Ishikawa (cell line): ENCODE results near the gene BRI3.

Experiments used
- CEBPB ChIP-seq: IDR thresholded peaks from 2 replicates; pipeline ENCODE4 v1.6.1; 2012
- CREB1 ChIP-seq: IDR thresholded peaks from 2 replicates; pipeline ENCODE4 v1.6.1; 2012; ENCODE audit warnings: low read depth
- EGR1 ChIP-seq: IDR thresholded peaks from 2 replicates; pipeline ENCODE4 v1.6.1; 2012
- EP300 ChIP-seq: IDR thresholded peaks from 2 replicates; pipeline ENCODE4 v1.6.1; 2012; ENCODE audit warnings: borderline replicate concordance
- FOXM1 ChIP-seq: IDR thresholded peaks from 2 replicates; pipeline ENCODE4 v1.6.1; 2012; ENCODE audit warnings: low read depth, borderline replicate concordance
- NFIC ChIP-seq: IDR thresholded peaks from 2 replicates; pipeline ENCODE4 v1.6.1; 2012
- RAD21 ChIP-seq: IDR thresholded peaks from 2 replicates; pipeline ENCODE4 v1.6.1; 2012; ENCODE audit warnings: low read depth
- TAF1 ChIP-seq: IDR thresholded peaks from 2 replicates; pipeline ENCODE4 v1.6.1; 2012; ENCODE audit warnings: low read depth, mild to moderate bottlenecking
- TCF12 ChIP-seq: IDR thresholded peaks from 2 replicates; pipeline ENCODE4 v1.6.1; 2012; ENCODE audit warnings: low read depth
- TEAD4 ChIP-seq: IDR thresholded peaks from 2 replicates; pipeline ENCODE4 v1.6.1; 2012
- YY1 ChIP-seq: IDR thresholded peaks from 2 replicates; pipeline ENCODE4 v1.6.1; 2012; ENCODE audit warnings: low read depth
- ZBTB7A ChIP-seq: IDR thresholded peaks from 2 replicates; pipeline ENCODE4 v1.6.1; 2012; ENCODE audit warnings: low read depth
- TF ChIP-seq, protein P1 (sequence below): IDR thresholded peaks from 2 replicates; pipeline ENCODE4 v1.6.1; 2012
- TF ChIP-seq, protein P2 (sequence below): IDR thresholded peaks from 2 replicates; pipeline ENCODE4 v1.6.1; 2012
- TF ChIP-seq, protein P3 (sequence below): IDR thresholded peaks from 2 replicates; pipeline ENCODE4 v1.6.1; 2012; ENCODE audit warnings: low read depth, mild to moderate bottlenecking

Gene BRI3

DNA sequence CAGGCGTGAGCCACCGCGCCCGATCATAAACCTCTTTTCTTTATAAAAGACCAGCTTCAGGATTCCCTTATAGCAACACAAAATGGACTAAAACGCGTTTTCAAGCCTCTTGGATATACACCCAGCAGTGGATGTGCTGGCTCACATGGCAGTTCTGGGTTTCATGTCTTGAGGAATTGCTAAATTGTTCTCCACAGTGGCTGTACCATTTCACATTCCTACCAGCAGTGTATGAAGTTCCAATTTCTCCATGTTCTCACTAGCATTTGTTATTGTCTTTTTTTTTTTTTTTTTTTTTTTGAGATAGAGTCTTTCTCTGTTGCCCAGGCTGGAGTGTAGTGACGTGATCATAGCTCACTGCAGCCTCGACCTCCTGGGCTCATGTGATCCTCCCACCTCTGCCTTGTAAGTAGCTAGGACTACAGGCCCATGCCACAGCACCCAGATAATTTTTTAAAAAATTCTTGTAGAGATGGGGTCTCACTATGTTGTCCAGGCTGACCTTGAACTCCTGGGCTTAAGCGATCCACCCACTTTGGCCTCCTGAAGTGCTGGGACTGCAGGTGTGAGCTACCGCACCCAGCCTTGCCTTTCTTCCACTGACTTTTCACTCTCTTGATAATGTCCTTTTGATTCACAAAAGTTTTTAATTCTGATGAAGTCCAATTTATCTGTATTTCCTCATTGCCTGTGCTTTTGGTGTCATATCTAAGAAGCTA, 46.9 kb upstream of the BRI3 start:
- TF ChIP-seq EP300 (no peak), FOXM1 (no peak), TAF1 (no peak), ZBTB7A (no peak), EGR1 (no peak), CEBPB (no peak), TCF12 (no peak), RAD21 (no peak), YY1 (no peak), NFIC (no peak)
- TF ChIP-seq, protein P1, sequence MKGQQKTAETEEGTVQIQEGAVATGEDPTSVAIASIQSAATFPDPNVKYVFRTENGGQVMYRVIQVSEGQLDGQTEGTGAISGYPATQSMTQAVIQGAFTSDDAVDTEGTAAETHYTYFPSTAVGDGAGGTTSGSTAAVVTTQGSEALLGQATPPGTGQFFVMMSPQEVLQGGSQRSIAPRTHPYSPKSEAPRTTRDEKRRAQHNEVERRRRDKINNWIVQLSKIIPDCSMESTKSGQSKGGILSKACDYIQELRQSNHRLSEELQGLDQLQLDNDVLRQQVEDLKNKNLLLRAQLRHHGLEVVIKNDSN = no peak
- TF ChIP-seq, protein P2, sequence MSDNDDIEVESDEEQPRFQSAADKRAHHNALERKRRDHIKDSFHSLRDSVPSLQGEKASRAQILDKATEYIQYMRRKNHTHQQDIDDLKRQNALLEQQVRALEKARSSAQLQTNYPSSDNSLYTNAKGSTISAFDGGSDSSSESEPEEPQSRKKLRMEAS = no peak

DNA sequence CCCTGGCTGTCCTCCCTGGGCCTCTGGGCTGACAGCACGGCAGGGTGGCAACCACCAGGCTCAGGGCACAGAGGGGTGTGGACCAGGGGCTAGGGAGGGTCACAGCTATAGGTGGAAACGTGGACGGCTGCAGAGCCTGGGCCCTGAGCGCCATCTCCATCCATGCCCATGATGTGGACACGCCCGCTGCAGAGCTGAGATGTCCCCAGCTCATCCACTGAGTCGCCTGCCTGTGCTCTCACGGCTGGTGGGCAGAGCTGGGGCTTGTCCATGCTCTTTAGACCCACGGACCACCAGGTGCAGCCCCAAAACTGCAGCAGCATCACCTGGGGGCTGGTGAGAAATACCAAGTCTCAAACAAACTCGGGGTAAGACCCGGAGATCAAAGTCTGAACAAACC, 45.6 kb upstream of the BRI3 start:
- TF ChIP-seq TCF12 (no peak), ZBTB7A (no peak), CEBPB (no peak), RAD21 (no peak), TEAD4 (no peak)
- TF ChIP-seq, protein P1 = no peak
- TF ChIP-seq, protein P2 = no peak

DNA sequence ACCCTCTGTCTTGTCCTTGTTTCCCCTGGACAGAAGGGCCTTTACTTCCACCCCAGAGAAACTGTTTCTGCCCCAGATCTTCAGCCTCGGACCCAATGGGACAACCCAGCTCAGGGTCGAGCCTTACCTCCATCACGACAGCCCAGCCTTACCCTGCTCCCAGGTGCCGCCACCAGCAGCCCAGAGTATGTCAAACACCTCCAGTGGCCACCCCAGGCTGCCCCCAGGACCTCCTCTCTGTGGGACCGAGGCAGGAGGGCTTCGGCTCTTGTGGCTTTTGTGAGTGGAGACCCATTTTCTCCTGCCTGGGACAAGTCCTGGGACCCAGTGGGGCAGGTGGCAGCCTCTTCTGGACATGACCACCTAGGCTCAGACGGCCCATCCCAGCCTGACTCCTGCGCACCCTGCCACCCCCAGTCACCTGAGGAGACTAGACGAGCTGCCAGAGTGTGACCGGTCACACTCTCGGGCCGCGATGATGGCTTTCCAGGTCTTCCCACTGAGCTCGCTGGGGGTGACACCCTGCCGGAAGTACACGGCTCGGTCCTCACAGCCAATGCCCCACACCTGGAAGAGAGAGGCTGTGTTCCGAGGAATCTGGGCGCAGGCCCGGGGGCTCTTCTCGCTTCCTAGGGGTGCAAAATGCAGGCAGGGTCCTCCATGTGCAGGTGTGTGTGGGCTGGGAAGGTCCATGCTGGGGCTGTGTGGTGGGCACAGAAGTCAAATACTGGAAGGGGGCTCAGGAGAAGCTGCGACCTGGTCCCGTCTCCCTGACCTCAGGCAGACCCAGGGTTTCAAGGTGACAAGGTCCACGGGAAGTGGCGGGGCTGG, 44.9 kb upstream of the BRI3 start:
- no peak for TF ChIP-seq ZBTB7A

DNA sequence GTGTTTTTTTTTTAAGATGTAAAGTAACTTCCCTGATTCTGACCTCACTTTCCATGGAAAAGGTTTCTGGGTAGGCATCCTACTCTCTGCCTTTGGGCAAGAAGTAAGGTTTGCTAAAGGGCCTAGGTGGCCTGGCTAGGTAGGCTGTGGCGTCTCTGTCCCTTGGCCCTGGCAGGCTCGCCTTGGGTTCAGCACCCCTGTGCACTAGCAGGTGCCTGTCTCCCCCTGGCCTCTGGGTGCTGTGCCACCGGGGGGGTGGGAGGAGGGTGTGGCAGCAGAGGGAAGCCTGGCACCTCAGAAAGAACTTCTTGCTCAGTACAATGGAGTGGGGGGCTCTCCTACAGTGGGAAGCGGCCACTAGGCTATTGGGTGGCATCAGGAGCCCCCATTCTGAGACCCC, 43.4 kb upstream of the BRI3 start:
- no peak for TF ChIP-seq EGR1
- TF ChIP-seq, protein P1 = no peak
- TF ChIP-seq NFIC = no peak
- TF ChIP-seq YY1 = no peak
- TF ChIP-seq TCF12 = no peak
- TF ChIP-seq RAD21 = no peak
- TF ChIP-seq FOXM1 = no peak
- TF ChIP-seq ZBTB7A = no peak
- no peak for TF ChIP-seq TAF1
- TF ChIP-seq TEAD4 = no peak
- TF ChIP-seq, protein P2 = no peak
- TF ChIP-seq CREB1 = no peak
- TF ChIP-seq, protein P3, sequence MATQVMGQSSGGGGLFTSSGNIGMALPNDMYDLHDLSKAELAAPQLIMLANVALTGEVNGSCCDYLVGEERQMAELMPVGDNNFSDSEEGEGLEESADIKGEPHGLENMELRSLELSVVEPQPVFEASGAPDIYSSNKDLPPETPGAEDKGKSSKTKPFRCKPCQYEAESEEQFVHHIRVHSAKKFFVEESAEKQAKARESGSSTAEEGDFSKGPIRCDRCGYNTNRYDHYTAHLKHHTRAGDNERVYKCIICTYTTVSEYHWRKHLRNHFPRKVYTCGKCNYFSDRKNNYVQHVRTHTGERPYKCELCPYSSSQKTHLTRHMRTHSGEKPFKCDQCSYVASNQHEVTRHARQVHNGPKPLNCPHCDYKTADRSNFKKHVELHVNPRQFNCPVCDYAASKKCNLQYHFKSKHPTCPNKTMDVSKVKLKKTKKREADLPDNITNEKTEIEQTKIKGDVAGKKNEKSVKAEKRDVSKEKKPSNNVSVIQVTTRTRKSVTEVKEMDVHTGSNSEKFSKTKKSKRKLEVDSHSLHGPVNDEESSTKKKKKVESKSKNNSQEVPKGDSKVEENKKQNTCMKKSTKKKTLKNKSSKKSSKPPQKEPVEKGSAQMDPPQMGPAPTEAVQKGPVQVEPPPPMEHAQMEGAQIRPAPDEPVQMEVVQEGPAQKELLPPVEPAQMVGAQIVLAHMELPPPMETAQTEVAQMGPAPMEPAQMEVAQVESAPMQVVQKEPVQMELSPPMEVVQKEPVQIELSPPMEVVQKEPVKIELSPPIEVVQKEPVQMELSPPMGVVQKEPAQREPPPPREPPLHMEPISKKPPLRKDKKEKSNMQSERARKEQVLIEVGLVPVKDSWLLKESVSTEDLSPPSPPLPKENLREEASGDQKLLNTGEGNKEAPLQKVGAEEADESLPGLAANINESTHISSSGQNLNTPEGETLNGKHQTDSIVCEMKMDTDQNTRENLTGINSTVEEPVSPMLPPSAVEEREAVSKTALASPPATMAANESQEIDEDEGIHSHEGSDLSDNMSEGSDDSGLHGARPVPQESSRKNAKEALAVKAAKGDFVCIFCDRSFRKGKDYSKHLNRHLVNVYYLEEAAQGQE = no peak
- no peak for TF ChIP-seq EP300
- TF ChIP-seq CEBPB = no peak

DNA sequence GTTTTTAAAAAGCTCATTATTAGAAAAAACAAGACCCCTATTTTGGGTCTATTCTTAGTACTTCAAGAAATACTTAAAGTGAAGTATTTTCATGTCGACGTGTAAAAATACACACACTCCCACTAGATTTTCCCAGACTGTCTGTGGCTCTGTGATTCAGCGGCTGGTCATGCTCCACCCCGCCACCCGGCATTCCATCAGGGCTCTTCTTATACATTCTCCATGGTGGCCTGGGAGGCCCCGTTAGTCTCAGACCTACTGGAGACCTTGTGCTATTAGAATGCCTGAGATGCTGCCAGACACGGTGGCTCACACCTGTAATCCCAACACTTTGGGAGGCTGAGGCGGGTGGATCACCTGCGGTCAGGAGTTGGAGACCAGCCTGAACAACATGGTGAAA, 42.5 kb upstream of the BRI3 start:
- TF ChIP-seq FOXM1 (no peak), ZBTB7A (no peak), CREB1 (no peak), RAD21 (no peak), EGR1 (no peak), TEAD4 (no peak), CEBPB (no peak), TCF12 (no peak), TAF1 (no peak), EP300 (no peak), NFIC (no peak), YY1 (no peak)
- TF ChIP-seq, protein P2 = no peak
- TF ChIP-seq, protein P3 = no peak
- TF ChIP-seq, protein P1 = no peak
